Measurements from ENCODE around the gene TMCC3. TPM values are rescaled to one million over a fixed set of nuclear protein-coding genes. Genes with fewer than 3 reads are reported as not detected.
"Not testable (repeated sequence)": the region's sequence is repeated elsewhere in the genome, so short reads cannot be mapped to it uniquely, and the experiment has no call there.

TMCC3 gene
- total and polyA plus RNA-seq, 2 of the 13 experiments (the other 11 are each of a cell fraction or from before 2014, with no cell fraction given): not detected

DNA sequence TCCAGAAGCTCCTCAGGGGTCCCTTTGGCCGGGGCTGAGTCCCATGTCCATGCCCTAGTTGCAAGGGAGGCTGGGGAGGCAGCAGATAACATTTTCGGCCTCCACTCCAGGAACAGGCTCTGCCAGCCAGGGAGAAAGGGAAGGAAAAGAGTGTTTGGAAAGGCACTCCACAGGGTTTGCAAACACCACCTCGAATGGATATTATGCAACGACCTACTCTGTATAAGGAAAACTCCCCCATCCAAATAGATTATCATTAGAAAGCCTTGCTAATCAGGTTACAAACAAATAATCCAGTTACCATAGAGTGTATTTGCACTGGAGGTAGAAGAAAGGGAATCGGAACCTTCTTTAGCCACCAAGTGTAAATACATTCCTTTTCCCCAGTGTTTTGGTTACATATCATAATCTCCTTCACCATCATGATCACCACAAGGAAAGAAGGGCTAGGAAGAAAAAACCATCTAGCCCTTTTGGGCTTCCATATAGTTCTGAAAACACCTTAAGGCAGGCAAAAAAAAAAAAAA, 40.4 kb downstream of the TMCC3 start:
- no peak overlapping the region for H3K4me3 ChIP-seq (replicated peaks in 1 of 3; ENCODE audit: insufficient read depth in 1 of 3, low read depth in 2 of 3, low read length in 3 of 3)
- no peak overlapping the region for H3K9ac ChIP-seq (ENCODE audit: insufficient read depth, low read depth, low read length)
- no peaks in the 10 kb centered on the region for H3K36me3 ChIP-seq (replicated peaks in 1 of 2; ENCODE audit: control insufficient read depth in 1 of 2, insufficient read depth in 2 of 2, low read length in 2 of 2)
- no peaks in the 10 kb centered on the region for H3K79me2 ChIP-seq (ENCODE audit: insufficient read depth, low read length)
- in situ Hi-C loops (cut with HindIII; ENCODE audit: extremely low pct_ligation_motif_present, low pct_unique_long_range_greater_than_20kb): no loop called here
- peaks cover 13% of the 10 kb centered on the region for H3K4me1 ChIP-seq (ENCODE audit: insufficient read depth, low read length)
- TF ChIP-seq ZNF234 (CRISPR knock-in tag; conservative IDR thresholded peaks at IDR 0.05) (no peak), RFXANK (CRISPR knock-in tag; IDR thresholded peaks at IDR 0.05) (no peak), BCL6 (CRISPR knock-in tag; IDR thresholded peaks at IDR 0.05) (0 out of 2 replicates have a peak, but pooled peaks have one; percentile 41)
- ATAC-seq: no peak
- H4K20me1 ChIP-seq (ENCODE audit: insufficient read depth, low read length): no peaks in the 10 kb centered on the region
- no peak for FAIRE-seq
- POLR2A ChIA-PET: no interaction called here
- no TSS peak for BruUV-seq (replicated peaks)
- intact Hi-C loops (cut with micrococcal nuclease; ENCODE audit: unreplicated experiment): no loop called here
- H3K27me3 ChIP-seq (ENCODE audit: control insufficient read depth in 1 of 2, insufficient read depth in 2 of 2, low read length in 2 of 2): no peaks in the 10 kb centered on the region
- no peaks in the 10 kb centered on the region for H3K9me3 ChIP-seq (ENCODE audit: low read length)
- no peak overlapping the region for H3K4me2 ChIP-seq (ENCODE audit: low read depth, low read length)
- no peak overlapping the region for H2AFZ ChIP-seq (ENCODE audit: low read length)
- CTCF ChIA-PET (ENCODE audit: low intra/inter-chr PET ratio, low total read pairs): no interaction called here
- no peak for DNase-seq (ENCODE audit: low spot score)
- 3% methylated on average over 5 of the region's 5 CpGs for WGBS (ENCODE audit: low lambda C conversion rate)
- no peak overlapping the region for H3K27ac ChIP-seq (ENCODE audit: extremely low read length, insufficient read depth, low read length)

GRCh38 chr12:94606810-94607209, 43.5 kb downstream of the TMCC3 start:
- H3K4me2 ChIP-seq (ENCODE audit: low read depth, low read length); CTCF ChIA-PET (ENCODE audit: low intra/inter-chr PET ratio, low total read pairs); H3K4me1 ChIP-seq (ENCODE audit: insufficient read depth, low read length); H3K27ac ChIP-seq (ENCODE audit: extremely low read length, insufficient read depth, low read length); DNase-seq (ENCODE audit: low spot score); H3K27me3 ChIP-seq (ENCODE audit: control insufficient read depth in 1 of 2, insufficient read depth in 2 of 2, low read length in 2 of 2); intact Hi-C loops (cut with micrococcal nuclease; ENCODE audit: unreplicated experiment); H3K9me3 ChIP-seq (ENCODE audit: low read length); H4K20me1 ChIP-seq (ENCODE audit: insufficient read depth, low read length); POLR2A ChIA-PET; in situ Hi-C loops (cut with HindIII; ENCODE audit: extremely low pct_ligation_motif_present, low pct_unique_long_range_greater_than_20kb); H3K36me3 ChIP-seq (replicated peaks in 1 of 2; ENCODE audit: control insufficient read depth in 1 of 2, insufficient read depth in 2 of 2, low read length in 2 of 2); H2AFZ ChIP-seq (ENCODE audit: low read length); ATAC-seq; H3K9ac ChIP-seq (ENCODE audit: insufficient read depth, low read depth, low read length); FAIRE-seq; BruUV-seq (replicated peaks); H3K79me2 ChIP-seq (ENCODE audit: insufficient read depth, low read length); H3K4me3 ChIP-seq (replicated peaks in 1 of 3; ENCODE audit: insufficient read depth in 1 of 3, low read depth in 2 of 3, low read length in 3 of 3): not testable (repeated sequence)
- WGBS (ENCODE audit: low lambda C conversion rate): 53% methylated on average over 6 of the region's 6 CpGs
